GM21576 (cell line): Measurements from ENCODE around the gene LTC4S.
A peak's percentile ranks its signal among the peaks of the same experiment; 100 is the strongest.
"Not testable (repeated sequence)": the region's sequence is repeated elsewhere in the genome, so short reads cannot be mapped to it uniquely, and the experiment has no call there.

Experiments
- ATAC-seq: cut with Tn5 transposase; IDR thresholded peaks from one replicate; pipeline ENCODE4 v1.9.1; 2021; ENCODE audit warnings: mild to moderate bottlenecking, moderate library complexity; ENCODE audit not compliant: unreplicated experiment

The LTC4S gene

GRCh38 chr5:179822444-179822990 is 28.7 kb downstream of the LTC4S start:
- ATAC-seq, result no peak

GRCh38 chr5:179823937-179824744 is 30.4 kb downstream of the LTC4S start:
- no peak for ATAC-seq

- no peak for ATAC-seq
These were observed 30.9 kb downstream of the LTC4S start for GRCh38 chr5:179824745-179825112.

GRCh38 chr5:179825655-179826182 is 31.9 kb downstream of the LTC4S start:
- no peak for ATAC-seq

- ATAC-seq, result no peak
These were observed 33.9 kb downstream of the LTC4S start for GRCh38 chr5:179827680-179828079.

- no peak for ATAC-seq
These were observed 35.1 kb downstream of the LTC4S start for GRCh38 chr5:179828756-179829421.

- no peak for ATAC-seq
These were observed 36.1 kb downstream of the LTC4S start for GRCh38 chr5:179829732-179830435.

GRCh38 chr5:179830818-179831468 is 37.2 kb downstream of the LTC4S start:
- no peak for ATAC-seq

- ATAC-seq, result no peak
These were observed 38.4 kb downstream of the LTC4S start for GRCh38 chr5:179832039-179832745.

GRCh38 chr5:179833056-179833708 is 39.4 kb downstream of the LTC4S start:
- no peak for ATAC-seq

- no peak for ATAC-seq
These were observed 39.9 kb downstream of the LTC4S start for GRCh38 chr5:179833709-179834070.

- ATAC-seq, result no peak
These were observed 40.3 kb downstream of the LTC4S start for GRCh38 chr5:179834120-179834519.

GRCh38 chr5:179834871-179835270 is 41.1 kb downstream of the LTC4S start:
- ATAC-seq, result not testable (repeated sequence)

GRCh38 chr5:179836225-179837019 is 42.6 kb downstream of the LTC4S start:
- ATAC-seq, result peak; percentile 54

GRCh38 chr5:179837076-179838011 is 43.6 kb downstream of the LTC4S start:
- no peak for ATAC-seq

- ATAC-seq, result no peak
These were observed 45.8 kb downstream of the LTC4S start for GRCh38 chr5:179839328-179840256.

- no peak for ATAC-seq
These were observed 46.5 kb downstream of the LTC4S start for GRCh38 chr5:179840321-179840720.
